Trophoblast cell (in vitro differentiated cells and primary cell): Measurements from ENCODE around the gene CAPN13.

Source experiments
- DNase-seq, 2 donors: peaks; one replicate each; pipeline ENCODE4 v3.0.0-alpha.2; 2016
- H2AFZ ChIP-seq: 2 replicates; pipeline ENCODE4 v1.6.1; 2013; ENCODE audit warnings: low read length, moderate library complexity, mild to moderate bottlenecking; ENCODE audit not compliant: insufficient read depth, poor library complexity
- H2AK5ac ChIP-seq: 2 replicates; pipeline ENCODE4 v1.6.1; 2013; ENCODE audit warnings: mild to moderate bottlenecking, low read length
- H2BK120ac ChIP-seq: 2 replicates; pipeline ENCODE4 v1.6.1; 2013; ENCODE audit warnings: low read length, mild to moderate bottlenecking, moderate library complexity; ENCODE audit not compliant: insufficient read depth, poor library complexity
- H2BK12ac ChIP-seq: 2 replicates; pipeline ENCODE4 v1.6.1; 2013; ENCODE audit warnings: mild to moderate bottlenecking, low read length, moderate library complexity
- H2BK5ac ChIP-seq: 2 replicates; pipeline ENCODE4 v1.6.1; 2013; ENCODE audit warnings: low read length, low read depth, moderate library complexity, mild to moderate bottlenecking; ENCODE audit not compliant: poor library complexity
- H3K14ac ChIP-seq: 2 replicates; pipeline ENCODE4 v1.6.1; 2013; ENCODE audit warnings: mild to moderate bottlenecking, low read length
- H3K18ac ChIP-seq: 2 replicates; pipeline ENCODE4 v1.6.1; 2013; ENCODE audit warnings: mild to moderate bottlenecking, low read length
- H3K23ac ChIP-seq: 2 replicates; pipeline ENCODE4 v1.6.1; 2013; ENCODE audit warnings: low read length
- H3K27ac ChIP-seq: 2 replicates; pipeline ENCODE4 v1.5.1; 2013; ENCODE audit warnings: low read depth, mild to moderate bottlenecking, inconsistent platforms, low read length, moderate library complexity
- H3K27me3 ChIP-seq: 2 replicates; pipeline ENCODE4 v1.6.1; 2013; ENCODE audit warnings: inconsistent platforms, mild to moderate bottlenecking, low read length, moderate library complexity; ENCODE audit not compliant: insufficient read depth
- H3K36me3 ChIP-seq, 2 experiments: 1 replicate in 1 of 2; 2 replicates in 1 of 2; pipeline ENCODE4 v1.6.1; 2013; ENCODE audit warnings: low read length in 2 of 2, mild to moderate bottlenecking in 2 of 2, moderate library complexity in 1 of 2; ENCODE audit not compliant: insufficient read depth in 2 of 2, control insufficient read depth in 1 of 2
- H3K4ac ChIP-seq: 2 replicates; pipeline ENCODE4 v1.6.1; 2013; ENCODE audit warnings: low read depth, mild to moderate bottlenecking, low read length, moderate library complexity
- H3K4me1 ChIP-seq, 2 experiments: 1 replicate in 1 of 2; 2 replicates in 1 of 2; pipeline ENCODE4 v1.6.1; 2013; ENCODE audit warnings: low read length in 2 of 2, mild to moderate bottlenecking in 2 of 2, moderate library complexity in 1 of 2; ENCODE audit not compliant: insufficient read depth in 2 of 2, control insufficient read depth in 1 of 2
- H3K4me2 ChIP-seq: 2 replicates; pipeline ENCODE4 v1.6.1; 2013; ENCODE audit warnings: inconsistent platforms, mild to moderate bottlenecking, low read length, moderate library complexity
- H3K4me3 ChIP-seq: 2 replicates; pipeline ENCODE4 v1.5.1; 2013; ENCODE audit warnings: mild to moderate bottlenecking, low read depth, low read length, inconsistent platforms
- H3K79me1 ChIP-seq: one replicate; pipeline ENCODE4 v1.6.1; 2013; ENCODE audit warnings: low read length
- H3K79me2 ChIP-seq: 2 replicates; pipeline ENCODE4 v1.6.1; 2013; ENCODE audit warnings: low read length, mild to moderate bottlenecking; ENCODE audit not compliant: control insufficient read depth, insufficient read depth, poor library complexity
- H3K9ac ChIP-seq: 2 replicates; pipeline ENCODE4 v1.6.1; 2013; ENCODE audit warnings: mild to moderate bottlenecking, low read length
- H3K9me3 ChIP-seq: 2 replicates; pipeline ENCODE4 v1.6.1; 2013; ENCODE audit warnings: low read depth, mild to moderate bottlenecking, control low read depth, inconsistent platforms, low read length; ENCODE audit not compliant: insufficient read depth
- H4K12ac ChIP-seq: 2 replicates; pipeline ENCODE4 v1.6.1; 2013; ENCODE audit warnings: low read depth, mild to moderate bottlenecking, low read length, moderate library complexity
- H4K8ac ChIP-seq: 2 replicates; pipeline ENCODE4 v1.6.1; 2013; ENCODE audit warnings: low read depth, mild to moderate bottlenecking, low read length, moderate library complexity
- H4K91ac ChIP-seq: one replicate; pipeline ENCODE4 v1.6.1; 2013; ENCODE audit warnings: low read depth, mild to moderate bottlenecking, low read length, moderate library complexity
- WGBS: extraction: QIAGEN DNeasy Blood & Tissue Kit; methylation state at CpG from one replicate; pipeline ENCODE4 v1.1.7; 2013; ENCODE audit warnings: missing lambda C conversion rate; ENCODE audit not compliant: insufficient read length, insufficient coverage; ENCODE audit errors: extremely low coverage; 5-methylcytosine and 5-hydroxymethylcytosine counted together

CAPN13 gene

DNA sequence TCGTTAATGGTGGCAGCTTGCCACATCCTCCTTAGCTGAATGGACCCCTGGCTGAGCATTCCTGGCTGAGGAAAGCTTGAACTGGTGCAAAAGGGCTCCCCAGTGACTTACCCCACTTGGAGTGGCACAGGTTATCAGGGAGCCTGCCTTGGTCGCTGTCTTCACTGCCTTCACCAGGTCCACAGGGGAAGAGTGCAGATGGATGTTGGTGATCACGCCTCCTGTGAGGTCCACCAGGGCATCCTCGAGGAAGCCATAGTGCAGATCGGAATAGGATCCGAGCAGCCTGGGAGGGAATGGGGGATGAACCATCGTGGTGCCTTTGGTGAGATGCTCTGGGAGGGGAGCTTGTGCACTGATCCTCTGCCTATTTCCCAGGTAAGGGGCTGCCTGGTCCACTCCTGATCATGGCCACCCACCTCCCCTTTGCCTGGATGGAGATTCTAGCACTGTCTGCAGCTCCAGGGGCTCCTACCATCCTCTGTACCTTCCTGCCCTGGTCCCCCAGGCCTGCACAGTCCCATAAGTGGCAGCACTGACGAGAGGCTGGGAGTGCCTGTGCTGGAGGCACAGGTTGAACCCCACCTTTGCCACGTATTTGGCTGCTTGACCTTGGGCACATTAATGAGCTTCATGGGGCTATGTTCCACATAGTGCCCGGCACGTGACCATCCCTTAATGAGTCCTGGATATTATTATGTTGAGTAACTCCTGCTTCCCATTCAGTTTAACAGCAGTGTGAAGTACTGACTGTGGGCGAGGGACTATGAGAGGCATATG, 43.0 kb downstream of the CAPN13 start:
- no peak overlapping the region for H2BK5ac ChIP-seq
- no peaks in the 10 kb centered on the region for H3K27me3 ChIP-seq
- no peak overlapping the region for H4K12ac ChIP-seq
- WGBS, result no CpG with 5 or more reads among the region's 12 CpGs
- no peak overlapping the region for H4K8ac ChIP-seq
- no peak overlapping the region for H2BK120ac ChIP-seq
- no peak overlapping the region for H4K91ac ChIP-seq
- DNase-seq, result no peak
- H3K4me3 ChIP-seq, result no peak overlapping the region
- no peak overlapping the region for H3K23ac ChIP-seq
- H3K18ac ChIP-seq, result no peak overlapping the region
- no peak overlapping the region for H3K14ac ChIP-seq
- H3K79me2 ChIP-seq, result no peaks in the 10 kb centered on the region
- H2AK5ac ChIP-seq, result no peak overlapping the region
- no peak overlapping the region for H2AFZ ChIP-seq
- H3K27ac ChIP-seq, result no peak overlapping the region
- H3K4me2 ChIP-seq, result no peak overlapping the region
- H3K79me1 ChIP-seq, result no peaks in the 10 kb centered on the region
- H2BK12ac ChIP-seq, result no peak overlapping the region
- peaks cover 3% of the 10 kb centered on the region for H3K9me3 ChIP-seq
- H3K36me3 ChIP-seq, result no peaks in the 10 kb centered on the region
- no peaks in the 10 kb centered on the region for H3K4me1 ChIP-seq
- H3K9ac ChIP-seq, result no peak overlapping the region
- H3K4ac ChIP-seq, result no peak overlapping the region

DNA sequence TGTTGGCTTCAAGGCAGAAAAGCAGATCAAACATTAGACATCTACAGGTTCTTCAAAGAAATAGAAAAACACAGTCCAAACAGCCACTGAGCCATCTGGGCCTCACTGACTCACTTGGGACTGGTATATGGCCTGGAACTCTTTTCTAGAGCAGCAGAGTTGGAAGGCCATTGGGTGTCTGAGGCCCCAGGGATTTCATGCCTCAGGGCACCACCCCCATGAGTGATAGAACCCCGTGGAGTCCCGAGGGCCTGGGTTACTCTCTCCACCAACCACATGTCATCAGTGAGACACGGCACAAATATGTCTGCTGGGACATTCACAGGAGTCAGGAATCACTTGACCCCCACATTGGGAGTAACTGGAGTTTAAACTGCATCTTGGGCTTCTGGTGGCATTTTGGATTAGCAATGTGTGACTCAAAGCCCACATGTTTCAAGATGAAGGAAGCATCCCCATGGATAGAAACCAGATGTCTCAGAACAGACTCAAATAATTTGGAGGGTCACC, 44.0 kb downstream of the CAPN13 start:
- no CpG with 5 or more reads among the region's 3 CpGs for WGBS
- Histone ChIP-seq H3K4me1 (no peaks in the 10 kb centered on the region), H3K27ac (no peak overlapping the region)

DNA sequence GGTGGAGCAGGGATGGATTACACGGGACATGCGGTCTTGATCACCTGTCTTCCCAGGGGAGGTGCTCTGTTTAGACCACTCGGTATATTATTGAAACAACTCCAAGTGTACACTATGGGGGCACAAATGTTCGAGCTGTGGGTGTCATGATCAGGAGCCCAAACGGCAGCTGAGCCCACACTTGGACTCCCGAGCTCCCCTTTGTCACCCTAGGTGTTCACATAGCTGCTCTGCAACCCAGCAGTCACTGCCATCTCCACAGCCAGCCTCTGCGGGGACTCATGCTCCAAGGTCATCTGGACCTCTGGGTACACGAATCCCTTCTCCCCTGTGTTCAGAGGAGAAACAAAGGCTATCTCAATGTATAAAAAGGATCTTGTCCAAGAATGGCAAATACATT, 46.0 kb downstream of the CAPN13 start:
- Histone ChIP-seq H4K91ac (no peak overlapping the region), H2AFZ (no peak overlapping the region), H3K18ac (no peak overlapping the region), H4K12ac (no peak overlapping the region), H3K4me1 (peaks cover 2 to 7% of the 10 kb centered on the region in 2 experiments), H3K9ac (no peak overlapping the region), H3K27me3 (no peaks in the 10 kb centered on the region), H3K14ac (no peak overlapping the region), H3K4me2 (no peak overlapping the region), H3K27ac (no peak overlapping the region), H3K36me3 (no peaks in the 10 kb centered on the region), H2BK120ac (no peak overlapping the region), H3K79me1 (no peaks in the 10 kb centered on the region), H3K79me2 (no peaks in the 10 kb centered on the region), H4K8ac (no peak overlapping the region), H3K4ac (no peak overlapping the region), H3K9me3 (peaks cover 7% of the 10 kb centered on the region), H2AK5ac (no peak overlapping the region), H3K23ac (no peak overlapping the region), H2BK12ac (no peak overlapping the region), H3K4me3 (no peak overlapping the region), H2BK5ac (no peak overlapping the region)
- WGBS, result no CpG with 5 or more reads among the region's 8 CpGs
- no peak for DNase-seq

More for the DNA sequence above, 44.0 kb downstream of the CAPN13 start:
- Histone ChIP-seq H4K91ac (no peak overlapping the region), H2AK5ac (no peak overlapping the region), H3K79me2 (no peaks in the 10 kb centered on the region), H3K23ac (no peak overlapping the region), H3K18ac (no peak overlapping the region), H2BK12ac (no peak overlapping the region), H4K8ac (no peak overlapping the region), H3K9ac (no peak overlapping the region), H2AFZ (no peak overlapping the region), H3K79me1 (no peaks in the 10 kb centered on the region), H3K36me3 (no peaks in the 10 kb centered on the region), H2BK120ac (no peak overlapping the region), H3K4me2 (no peak overlapping the region), H3K14ac (no peak overlapping the region), H3K4me3 (no peak overlapping the region), H4K12ac (no peak overlapping the region), H3K27me3 (no peaks in the 10 kb centered on the region), H2BK5ac (no peak overlapping the region), H3K9me3 (peaks cover 3% of the 10 kb centered on the region), H3K4ac (no peak overlapping the region)
- no peak for DNase-seq

DNA sequence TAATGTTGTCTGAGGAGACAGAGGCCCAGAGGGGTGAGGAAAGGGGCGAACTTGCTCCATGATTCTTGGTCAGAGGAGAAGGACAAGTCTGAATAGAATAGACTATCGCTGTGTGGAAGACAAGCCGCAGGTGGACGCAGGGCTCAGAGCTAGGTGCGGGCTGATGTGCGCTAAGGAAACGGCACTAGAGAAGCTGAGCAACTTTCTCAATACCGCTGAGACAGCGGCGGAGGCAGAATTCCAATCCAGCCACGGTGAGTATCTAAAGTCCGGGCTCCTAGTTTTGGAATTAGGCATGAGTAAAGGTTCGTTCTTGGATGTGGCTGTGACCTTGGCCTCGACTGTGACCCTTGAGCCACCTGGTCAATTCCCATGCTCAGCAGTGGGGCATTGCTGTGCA, 47.8 kb downstream of the CAPN13 start:
- Histone ChIP-seq H2BK5ac (no peak overlapping the region), H4K8ac (no peak overlapping the region), H3K27me3 (no peaks in the 10 kb centered on the region), H3K36me3 (no peaks in the 10 kb centered on the region), H3K4me2 (no peak overlapping the region), H2AK5ac (no peak overlapping the region), H3K79me2 (no peaks in the 10 kb centered on the region), H3K4me1 (peaks cover 10 to 15% of the 10 kb centered on the region in 2 experiments), H4K91ac (no peak overlapping the region), H2BK120ac (no peak overlapping the region), H3K27ac (no peak overlapping the region), H3K14ac (no peak overlapping the region), H3K4ac (no peak overlapping the region), H2AFZ (no peak overlapping the region), H2BK12ac (no peak overlapping the region), H3K18ac (no peak overlapping the region), H3K4me3 (no peak overlapping the region), H3K9me3 (peaks cover 3% of the 10 kb centered on the region), H3K9ac (no peak overlapping the region), H3K23ac (no peak overlapping the region), H4K12ac (no peak overlapping the region), H3K79me1 (no peaks in the 10 kb centered on the region)
- no CpG with 5 or more reads among the region's 14 CpGs for WGBS
- no peak for DNase-seq
